ENCODE results near the gene SULT1B1. TPM values are rescaled to one million over a fixed set of nuclear protein-coding genes. Genes with fewer than 3 reads are reported as not detected.
"Not testable (repeated sequence)": the region's sequence is repeated elsewhere in the genome, so short reads cannot be mapped to it uniquely, and the experiment has no call there.

The SULT1B1 gene
- total RNA-seq, 1 donor from 2014 or later, result 1.2 TPM

GRCh38 chr4:69780141-69780540, 19.7 kb upstream of the SULT1B1 start:
- H3K4me3 Mint-ChIP-seq (ENCODE audit: unreplicated experiment), result no peak overlapping the region
- H3K27me3 Mint-ChIP-seq (ENCODE audit: unreplicated experiment), result no peaks in the 10 kb centered on the region
- no peak for DNase-seq (ENCODE audit: extremely low spot score, unreplicated experiment)

GRCh38 chr4:69776696-69777095, 16.3 kb upstream of the SULT1B1 start:
- Mint-ChIP-seq H3K27ac (ENCODE audit: unreplicated experiment) (no peak overlapping the region), H3K27me3 (ENCODE audit: unreplicated experiment) (no peaks in the 10 kb centered on the region), H3K4me1 (ENCODE audit: unreplicated experiment) (peaks cover 7% of the 10 kb centered on the region), H3K9me3 (ENCODE audit: unreplicated experiment) (no peaks in the 10 kb centered on the region), H3K4me3 (ENCODE audit: unreplicated experiment) (no peak overlapping the region), H3K36me3 (ENCODE audit: unreplicated experiment) (no peaks in the 10 kb centered on the region)
- no peak for DNase-seq (ENCODE audit: extremely low spot score, unreplicated experiment)
- no peak for TF ChIP-seq CTCF (IDR thresholded peaks at IDR 0.05)

More at GRCh38 chr4:69780141-69780540, 19.7 kb upstream of the SULT1B1 start:
- peaks cover 22% of the 10 kb centered on the region for H3K4me1 Mint-ChIP-seq (ENCODE audit: unreplicated experiment)
- H3K36me3 Mint-ChIP-seq (ENCODE audit: unreplicated experiment), result no peaks in the 10 kb centered on the region
- H3K27ac Mint-ChIP-seq (ENCODE audit: unreplicated experiment), result no peak overlapping the region
- TF ChIP-seq CTCF (IDR thresholded peaks at IDR 0.05), result no peak
- no peaks in the 10 kb centered on the region for H3K9me3 Mint-ChIP-seq (ENCODE audit: unreplicated experiment)

GRCh38 chr4:69775321-69775867, 15.0 kb upstream of the SULT1B1 start:
- no peak for DNase-seq (ENCODE audit: extremely low spot score, unreplicated experiment)
- H3K9me3 Mint-ChIP-seq (ENCODE audit: unreplicated experiment), result no peaks in the 10 kb centered on the region
- no peaks in the 10 kb centered on the region for H3K36me3 Mint-ChIP-seq (ENCODE audit: unreplicated experiment)
- H3K27me3 Mint-ChIP-seq (ENCODE audit: unreplicated experiment), result no peaks in the 10 kb centered on the region
- H3K4me3 Mint-ChIP-seq (ENCODE audit: unreplicated experiment), result no peak overlapping the region
- TF ChIP-seq CTCF (IDR thresholded peaks at IDR 0.05), result no peak
- no peak overlapping the region for H3K27ac Mint-ChIP-seq (ENCODE audit: unreplicated experiment)
- peaks cover 3% of the 10 kb centered on the region for H3K4me1 Mint-ChIP-seq (ENCODE audit: unreplicated experiment)

- Mint-ChIP-seq H3K9me3 (ENCODE audit: unreplicated experiment) (no peaks in the 10 kb centered on the region), H3K4me3 (ENCODE audit: unreplicated experiment) (no peak overlapping the region), H3K27ac (ENCODE audit: unreplicated experiment) (no peak overlapping the region), H3K4me1 (ENCODE audit: unreplicated experiment) (no peaks in the 10 kb centered on the region), H3K27me3 (ENCODE audit: unreplicated experiment) (no peaks in the 10 kb centered on the region), H3K36me3 (ENCODE audit: unreplicated experiment) (no peaks in the 10 kb centered on the region)
- no peak for TF ChIP-seq CTCF (IDR thresholded peaks at IDR 0.05)
- no peak for DNase-seq (ENCODE audit: extremely low spot score, unreplicated experiment)
Measured at GRCh38 chr4:69773484-69773883, 13.1 kb upstream of the SULT1B1 start.

- H3K9me3 Mint-ChIP-seq (ENCODE audit: unreplicated experiment); H3K4me3 Mint-ChIP-seq (ENCODE audit: unreplicated experiment); H3K27ac Mint-ChIP-seq (ENCODE audit: unreplicated experiment); H3K36me3 Mint-ChIP-seq (ENCODE audit: unreplicated experiment); H3K27me3 Mint-ChIP-seq (ENCODE audit: unreplicated experiment); DNase-seq (ENCODE audit: extremely low spot score, unreplicated experiment): not testable (repeated sequence)
- peaks cover 18% of the 10 kb centered on the region for H3K4me1 Mint-ChIP-seq (ENCODE audit: unreplicated experiment)
Measured at GRCh38 chr4:69768554-69768953, 8.1 kb upstream of the SULT1B1 start.

GRCh38 chr4:69765751-69766150, 5.3 kb upstream of the SULT1B1 start:
- no peaks in the 10 kb centered on the region for H3K9me3 Mint-ChIP-seq (ENCODE audit: unreplicated experiment)
- H3K4me3 Mint-ChIP-seq (ENCODE audit: unreplicated experiment), result no peak overlapping the region
- no peaks in the 10 kb centered on the region for H3K27me3 Mint-ChIP-seq (ENCODE audit: unreplicated experiment)
- no peak overlapping the region for H3K27ac Mint-ChIP-seq (ENCODE audit: unreplicated experiment)
- H3K4me1 Mint-ChIP-seq (ENCODE audit: unreplicated experiment), result peaks cover 26% of the 10 kb centered on the region
- DNase-seq (ENCODE audit: extremely low spot score, unreplicated experiment), result no peak
- H3K36me3 Mint-ChIP-seq (ENCODE audit: unreplicated experiment), result no peaks in the 10 kb centered on the region
- no peak for TF ChIP-seq CTCF (IDR thresholded peaks at IDR 0.05)

Measured in osteocyte (in vitro differentiated cells).